Measurements from ENCODE around the gene ZC3H18.

ZC3H18 gene

GRCh38 chr16:88626646-88627045, 56.4 kb downstream of the ZC3H18 start:
- Histone ChIP-seq H3K9me3 (ENCODE audit: control insufficient read depth, insufficient read depth, low read length) (no peaks in the 10 kb centered on the region), H3K4me1 (ENCODE audit: control insufficient read depth, low read length) (peaks cover 7% of the 10 kb centered on the region), H3K79me2 (ENCODE audit: control insufficient read depth, low read length) (no peaks in the 10 kb centered on the region), H3F3A (ENCODE audit: control insufficient read depth, insufficient read depth) (0 out of 2 replicates have a peak, but pooled peaks cover 5% of the 10 kb centered on the region), H3K36me3 (ENCODE audit: control insufficient read depth, low read length) (peaks cover 86% of the 10 kb centered on the region), H3K4me2 (ENCODE audit: low read length) (no peak overlapping the region), H3K27ac (ENCODE audit: low read depth, low read length) (no peak overlapping the region), H3K9me2 (replicated peaks; ENCODE audit: control insufficient read depth, low read length) (no peaks in the 10 kb centered on the region), H4K20me1 (ENCODE audit: control insufficient read depth, insufficient read depth, low read depth, low read length) (no peaks in the 10 kb centered on the region; the same call in 1 of the 2 replicates), H3K4me3 (ENCODE audit: low read length) (no peak overlapping the region), H3K27me3 (ENCODE audit: control insufficient read depth, low read length) (no peaks in the 10 kb centered on the region)
- no peak for TF ChIP-seq CTCF (IDR thresholded peaks at IDR 0.05; ENCODE audit: low read depth, low read length, poor library complexity, severe bottlenecking)
- TF ChIP-seq EZH2phosphoT487 (IDR thresholded peaks at IDR 0.05; ENCODE audit: borderline replicate concordance, low read length), result no peak

- peaks cover 84% of the 10 kb centered on the region for H3K36me3 ChIP-seq (ENCODE audit: control insufficient read depth, low read length)
- no peak overlapping the region for H3K27ac ChIP-seq (ENCODE audit: low read depth, low read length)
- H3K4me1 ChIP-seq (ENCODE audit: control insufficient read depth, low read length), result peaks cover 7% of the 10 kb centered on the region
Observed at GRCh38 chr16:88627531-88628411, 57.6 kb downstream of the ZC3H18 start.

GRCh38 chr16:88628512-88628974, 58.3 kb downstream of the ZC3H18 start:
- no peaks in the 10 kb centered on the region; the same call in 1 of the 2 replicates for H4K20me1 ChIP-seq (ENCODE audit: control insufficient read depth, insufficient read depth, low read depth, low read length)
- H3K27ac ChIP-seq (ENCODE audit: low read depth, low read length), result no peak overlapping the region
- H3F3A ChIP-seq (ENCODE audit: control insufficient read depth, insufficient read depth), result 0 out of 2 replicates have a peak, but pooled peaks cover 7% of the 10 kb centered on the region
- no peaks in the 10 kb centered on the region for H3K27me3 ChIP-seq (ENCODE audit: control insufficient read depth, low read length)
- H3K79me2 ChIP-seq (ENCODE audit: control insufficient read depth, low read length), result no peaks in the 10 kb centered on the region
- TF ChIP-seq EZH2phosphoT487 (IDR thresholded peaks at IDR 0.05; ENCODE audit: borderline replicate concordance, low read length) (no peak), CTCF (IDR thresholded peaks at IDR 0.05; ENCODE audit: low read depth, low read length, poor library complexity, severe bottlenecking) (peak; percentile 62)
- H3K4me2 ChIP-seq (ENCODE audit: low read length), result no peak overlapping the region
- no peaks in the 10 kb centered on the region for H3K9me2 ChIP-seq (replicated peaks; ENCODE audit: control insufficient read depth, low read length)
- peaks cover 81% of the 10 kb centered on the region for H3K36me3 ChIP-seq (ENCODE audit: control insufficient read depth, low read length)
- no peak overlapping the region for H3K4me3 ChIP-seq (ENCODE audit: low read length)
- H3K9me3 ChIP-seq (ENCODE audit: control insufficient read depth, insufficient read depth, low read length), result no peaks in the 10 kb centered on the region
- peaks cover 14% of the 10 kb centered on the region for H3K4me1 ChIP-seq (ENCODE audit: control insufficient read depth, low read length)

More at GRCh38 chr16:88627531-88628411, 57.6 kb downstream of the ZC3H18 start:
- Histone ChIP-seq H4K20me1 (ENCODE audit: control insufficient read depth, insufficient read depth, low read depth, low read length) (no peaks in the 10 kb centered on the region; the same call in 1 of the 2 replicates), H3K9me3 (ENCODE audit: control insufficient read depth, insufficient read depth, low read length) (no peaks in the 10 kb centered on the region), H3F3A (ENCODE audit: control insufficient read depth, insufficient read depth) (0 out of 2 replicates have a peak, but pooled peaks cover 7% of the 10 kb centered on the region), H3K9me2 (replicated peaks; ENCODE audit: control insufficient read depth, low read length) (no peaks in the 10 kb centered on the region), H3K4me3 (ENCODE audit: low read length) (no peak overlapping the region), H3K79me2 (ENCODE audit: control insufficient read depth, low read length) (no peaks in the 10 kb centered on the region), H3K27me3 (ENCODE audit: control insufficient read depth, low read length) (no peaks in the 10 kb centered on the region), H3K4me2 (ENCODE audit: low read length) (no peak overlapping the region)
- TF ChIP-seq CTCF (IDR thresholded peaks at IDR 0.05; ENCODE audit: low read depth, low read length, poor library complexity, severe bottlenecking) (peak; percentile 9), EZH2phosphoT487 (IDR thresholded peaks at IDR 0.05; ENCODE audit: borderline replicate concordance, low read length) (no peak)
